Peyer's patch (tissue), 4 donors: Measurements from ENCODE around the gene HOXA4.

Source experiments
- POLR2A ChIP-seq, 2 donors: fragments of 450-650 bp; IDR thresholded peaks; one replicate each; pipeline ENCODE4 v1.5.1; 2017; ENCODE audit warnings: antibody characterized with exemption in 2 of 2, mild to moderate bottlenecking in 2 of 2, moderate library complexity in 2 of 2
- TF ChIP-seq, protein P1 (sequence below), 6 experiments: fragments of 450-650 bp in 4 of 6; fragments of 200-600 bp in 2 of 6; sonication (generic) in 1 of 6; IDR thresholded peaks; one replicate each; pipeline ENCODE4 v1.5.1; 2017 to 2019; ENCODE audit warnings: antibody characterized with exemption in 6 of 6, mild to moderate bottlenecking in 3 of 6, moderate library complexity in 1 of 6

DNA sequence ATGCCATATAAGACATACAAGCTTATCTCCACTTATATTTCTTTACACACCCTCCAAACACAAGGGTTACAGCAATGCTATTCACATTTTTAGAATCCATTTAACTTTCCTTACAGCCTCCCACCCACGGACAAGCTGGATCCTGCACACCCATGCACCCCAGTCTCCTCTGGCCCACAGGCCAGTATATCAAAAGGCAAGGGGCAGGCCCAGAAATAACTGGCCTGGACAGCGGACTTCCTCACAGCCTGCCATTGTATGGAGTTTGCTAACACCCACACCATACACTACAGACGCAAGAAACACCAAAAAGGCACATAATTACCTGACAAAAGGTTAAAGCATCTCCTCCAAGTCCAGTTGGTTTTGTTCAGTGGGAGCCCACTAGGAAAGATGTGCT, 12.0 kb downstream of the HOXA4 start:
- TF ChIP-seq, protein P1, sequence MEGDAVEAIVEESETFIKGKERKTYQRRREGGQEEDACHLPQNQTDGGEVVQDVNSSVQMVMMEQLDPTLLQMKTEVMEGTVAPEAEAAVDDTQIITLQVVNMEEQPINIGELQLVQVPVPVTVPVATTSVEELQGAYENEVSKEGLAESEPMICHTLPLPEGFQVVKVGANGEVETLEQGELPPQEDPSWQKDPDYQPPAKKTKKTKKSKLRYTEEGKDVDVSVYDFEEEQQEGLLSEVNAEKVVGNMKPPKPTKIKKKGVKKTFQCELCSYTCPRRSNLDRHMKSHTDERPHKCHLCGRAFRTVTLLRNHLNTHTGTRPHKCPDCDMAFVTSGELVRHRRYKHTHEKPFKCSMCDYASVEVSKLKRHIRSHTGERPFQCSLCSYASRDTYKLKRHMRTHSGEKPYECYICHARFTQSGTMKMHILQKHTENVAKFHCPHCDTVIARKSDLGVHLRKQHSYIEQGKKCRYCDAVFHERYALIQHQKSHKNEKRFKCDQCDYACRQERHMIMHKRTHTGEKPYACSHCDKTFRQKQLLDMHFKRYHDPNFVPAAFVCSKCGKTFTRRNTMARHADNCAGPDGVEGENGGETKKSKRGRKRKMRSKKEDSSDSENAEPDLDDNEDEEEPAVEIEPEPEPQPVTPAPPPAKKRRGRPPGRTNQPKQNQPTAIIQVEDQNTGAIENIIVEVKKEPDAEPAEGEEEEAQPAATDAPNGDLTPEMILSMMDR (IDR thresholded peaks at IDR 0.05) = no peak
- TF ChIP-seq POLR2A (IDR thresholded peaks at IDR 0.05) = no peak
